GM21619 (cell line): ENCODE measurements around the gene RTP2.

Experiments
- ATAC-seq: cut with Tn5 transposase; IDR thresholded peaks from one replicate; pipeline ENCODE4 v1.9.1; 2021; ENCODE audit not compliant: unreplicated experiment

Gene RTP2

DNA sequence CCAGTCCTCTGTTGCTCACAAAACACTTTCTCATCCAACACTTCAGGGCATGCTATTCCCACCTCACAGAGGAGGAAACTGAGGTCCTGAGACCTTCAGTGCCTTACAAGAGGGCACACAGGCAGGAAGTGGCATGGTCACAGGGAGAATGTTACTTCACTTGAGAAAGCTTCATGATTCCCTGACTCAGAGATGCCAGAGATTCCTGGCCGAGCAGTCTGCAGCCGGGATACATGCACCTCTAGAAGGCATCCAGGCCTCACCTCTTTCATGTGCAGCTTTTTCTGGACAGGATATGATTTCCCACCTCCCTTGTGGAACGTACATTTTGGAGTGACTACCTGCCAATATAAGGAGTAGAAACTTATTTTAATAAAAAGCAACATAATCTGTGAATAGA, 29.3 kb downstream of the RTP2 start:
- no peak for ATAC-seq

DNA sequence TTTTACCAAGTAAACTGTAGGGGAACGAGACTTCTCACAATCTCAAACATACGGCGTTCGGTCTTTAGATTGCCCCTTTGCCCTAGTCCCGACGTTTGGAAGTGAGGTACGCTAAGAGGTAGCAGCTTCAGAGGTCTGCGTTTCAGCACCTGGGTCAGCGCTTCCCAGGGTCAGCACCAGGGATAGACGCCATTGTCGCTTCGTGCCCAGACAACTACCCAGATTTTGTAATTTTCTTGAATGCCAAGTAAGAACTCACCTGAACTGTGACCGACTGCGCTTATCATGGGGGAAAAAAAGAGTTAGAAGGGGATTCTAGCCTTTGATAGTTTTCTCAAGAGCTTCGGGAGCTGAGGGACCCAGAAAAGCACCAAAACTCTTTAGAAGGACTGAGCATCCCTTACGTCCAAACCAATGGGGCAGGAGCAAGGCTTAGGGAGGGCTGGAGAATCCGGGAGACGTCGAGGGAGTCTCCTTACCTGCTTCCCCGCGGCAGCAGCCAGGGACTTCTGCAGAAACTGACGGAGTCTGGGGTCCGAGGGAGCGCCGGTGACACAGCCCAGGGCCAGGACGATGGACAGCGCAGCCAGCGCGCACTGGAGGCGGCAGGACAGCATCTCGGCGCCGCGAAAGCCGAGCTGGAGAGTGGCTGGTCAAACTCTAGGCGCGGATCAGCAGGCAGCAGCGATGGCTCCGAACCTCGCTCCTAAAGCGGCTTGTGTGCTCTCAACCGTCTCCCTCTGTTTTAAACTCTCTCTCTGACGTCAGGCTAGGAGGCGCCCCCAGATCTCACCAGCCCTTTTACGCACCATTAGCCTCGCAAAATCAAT, 32.5 kb downstream of the RTP2 start, which contains the start of gene SST:
Gene SST (minus strand): TSS at position 720 of the 830 bp plus-strand sequence. CDS start 103 bp downstream, at position 617.
- no peak for ATAC-seq

DNA sequence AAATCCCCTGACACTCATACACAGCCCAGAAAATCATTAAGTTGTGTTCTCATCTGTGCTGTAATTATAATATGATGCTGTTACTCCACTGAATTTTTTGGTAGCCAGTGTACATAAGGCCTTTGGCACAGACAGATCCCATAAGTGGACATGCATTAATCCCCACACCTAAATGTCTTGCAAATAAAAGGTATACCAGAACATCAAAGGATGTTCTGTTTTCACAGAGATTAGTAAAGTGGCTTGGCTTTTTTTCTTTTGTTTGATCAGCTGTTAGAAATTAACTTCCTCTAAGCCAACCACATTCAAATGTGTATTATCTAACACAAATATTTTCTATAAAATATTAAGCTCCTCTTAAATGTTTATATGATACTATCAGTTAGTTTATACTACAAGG, 34.8 kb downstream of the RTP2 start:
- ATAC-seq = no peak

DNA sequence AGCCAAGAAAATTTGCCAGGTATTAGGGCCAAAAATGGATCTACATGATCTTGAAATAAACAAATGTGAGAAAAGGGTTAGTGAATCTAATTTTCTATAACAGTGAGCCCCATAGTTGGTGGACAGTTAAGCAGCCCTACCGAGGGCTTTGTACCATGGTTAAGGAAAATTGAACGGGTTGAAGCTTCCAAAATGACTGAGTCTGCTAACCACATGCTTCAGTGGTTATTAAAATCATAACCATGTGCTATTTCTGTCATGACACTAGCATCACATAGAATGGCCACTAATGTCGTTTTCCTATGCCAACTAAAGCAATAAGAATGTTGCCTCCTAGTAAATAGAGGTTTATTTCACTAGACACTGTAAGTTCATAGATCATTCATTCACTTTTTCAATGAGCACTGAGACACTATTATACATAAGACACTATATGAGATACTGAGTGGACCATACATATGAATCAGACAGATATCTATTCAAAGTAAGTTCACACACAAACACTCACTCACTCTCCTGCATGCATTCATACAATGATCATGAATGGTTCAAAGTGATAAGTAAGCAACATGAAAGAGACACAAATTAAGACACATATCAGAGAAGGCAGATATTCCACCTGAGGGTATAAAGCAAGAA, 36.5 kb downstream of the RTP2 start:
- no peak for ATAC-seq

DNA sequence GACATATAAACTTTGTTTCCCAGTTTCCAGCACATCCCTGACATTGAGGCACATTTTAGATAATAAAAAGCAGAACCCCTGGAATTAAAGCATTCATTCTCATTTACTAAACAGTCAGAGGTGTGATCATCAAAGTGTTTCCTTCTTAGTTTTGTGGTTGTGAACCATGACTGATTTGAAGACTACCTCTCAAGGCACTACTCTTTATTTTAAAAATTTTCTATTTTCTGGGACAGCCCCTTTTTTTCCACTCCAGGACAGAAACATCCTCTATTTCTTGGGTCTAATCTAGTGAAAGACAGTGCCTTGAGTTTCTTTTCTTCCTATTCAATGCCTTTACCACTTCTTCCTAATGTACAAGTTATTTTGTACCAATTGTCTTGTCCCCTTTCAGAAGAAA, 37.3 kb downstream of the RTP2 start:
- ATAC-seq = no peak

DNA sequence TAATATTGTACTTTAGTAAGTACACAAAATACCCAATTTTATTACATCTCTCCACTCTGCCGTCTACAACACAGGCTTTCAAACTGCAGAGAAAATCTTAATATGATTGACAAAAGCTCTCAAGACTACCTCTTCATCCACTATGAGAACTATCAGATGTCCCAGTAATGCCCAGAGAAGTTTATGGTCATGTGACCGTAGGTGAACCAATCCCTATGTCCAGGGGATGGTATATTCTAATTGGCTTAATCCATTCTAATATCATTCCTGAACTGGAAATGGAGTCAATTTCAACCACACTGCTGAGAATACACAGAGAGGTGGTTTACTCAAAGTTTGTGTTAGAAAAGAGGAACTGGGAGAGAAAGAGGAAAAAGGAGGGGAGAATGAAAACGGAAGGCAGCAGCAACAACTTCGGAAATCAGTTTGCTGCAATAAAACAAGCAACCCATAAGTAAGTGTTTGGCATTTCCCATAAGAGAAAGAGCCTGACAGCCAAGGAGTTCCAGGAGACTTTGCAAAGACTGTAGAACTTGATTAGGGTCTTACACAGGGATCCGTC, 39.4 kb downstream of the RTP2 start:
- no peak for ATAC-seq

DNA sequence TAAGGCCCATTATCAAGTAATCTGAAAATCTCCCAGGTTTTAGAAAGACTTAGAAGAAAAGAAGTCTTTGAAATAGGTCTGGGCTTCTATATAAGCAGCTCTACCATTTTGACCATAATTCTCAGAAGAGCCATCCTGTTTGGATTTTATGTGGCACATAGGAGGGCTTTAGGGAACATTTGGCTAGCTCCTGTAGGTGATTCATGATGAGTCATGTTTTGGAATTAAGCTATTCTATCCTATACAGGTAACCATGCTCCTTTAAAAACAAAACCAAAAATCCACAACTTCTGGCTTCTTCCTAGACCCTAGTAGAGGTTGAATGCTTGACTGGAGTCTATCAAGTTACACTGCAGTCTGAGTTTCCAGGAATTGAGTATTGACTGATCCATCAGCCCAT, 41.1 kb downstream of the RTP2 start:
- no peak for ATAC-seq

DNA sequence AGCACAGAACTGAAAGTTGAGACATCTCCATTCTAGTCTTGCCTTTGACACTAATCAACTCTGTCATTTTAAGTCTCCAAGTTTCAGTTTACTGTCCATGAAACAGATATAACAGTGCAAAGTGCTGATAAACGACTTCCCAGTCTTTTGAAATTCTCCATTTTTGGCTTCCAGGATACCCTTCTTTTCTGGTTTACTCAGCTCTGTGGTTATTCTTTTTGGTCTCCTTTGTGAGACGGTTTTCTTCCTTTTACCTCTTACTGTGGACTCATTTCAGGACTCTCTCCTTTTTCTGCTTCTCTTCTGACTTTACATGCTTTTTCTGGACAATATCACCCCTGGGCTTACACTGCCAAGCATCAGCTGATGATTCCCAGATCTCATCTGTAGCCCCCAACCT, 51.1 kb downstream of the RTP2 start:
- ATAC-seq = no peak
